Measurements from ENCODE around the gene SNTN. TPM values are rescaled to one million over a fixed set of nuclear protein-coding genes. Genes with fewer than 3 reads are reported as not detected.

SNTN gene
- total RNA-seq: not detected

GRCh38 chr3:63652066-63652725, at the start of gene SNTN:
Gene SNTN (plus strand): TSS chr3:63652675. CDS start chr3:63652688, 13 bp downstream.
- no peak within 1 kb of the TSS for H3K4me3 Mint-ChIP-seq

GRCh38 chr3:63607716-63608115, 44.8 kb upstream of the SNTN start:
- Mint-ChIP-seq H3K9me3 (ENCODE audit: low read depth) (no peaks in the 10 kb centered on the region), H3K36me3 (no peaks in the 10 kb centered on the region), H3K4me3 (no peak overlapping the region), H3K27me3 (no peaks in the 10 kb centered on the region), H3K27ac (no peak overlapping the region), H3K4me1 (no peaks in the 10 kb centered on the region)
- DNase-seq (no peak), ATAC-seq (no peak)
- CTCF ChIA-PET: no interaction called here

More at GRCh38 chr3:63652066-63652725, at the start of gene SNTN:
- ATAC-seq: no peak
- Mint-ChIP-seq H3K36me3 (no peaks in the 10 kb centered on the region), H3K4me1 (no peaks in the 10 kb centered on the region), H3K27ac (no peak within 1 kb of the TSS), H3K9me3 (ENCODE audit: low read depth) (no peaks in the 10 kb centered on the region), H3K27me3 (no peaks in the 10 kb centered on the region)
- CTCF ChIA-PET: no interaction called here
- DNase-seq: no peak

GRCh38 chr3:63609408-63609807, 43.1 kb upstream of the SNTN start:
- DNase-seq (no peak), ATAC-seq (no peak)
- H3K36me3 Mint-ChIP-seq: no peaks in the 10 kb centered on the region
- no peaks in the 10 kb centered on the region for H3K27me3 Mint-ChIP-seq
- no peaks in the 10 kb centered on the region for H3K9me3 Mint-ChIP-seq (ENCODE audit: low read depth)
- H3K27ac Mint-ChIP-seq: no peak overlapping the region
- H3K4me3 Mint-ChIP-seq: no peak overlapping the region
- CTCF ChIA-PET: no interaction called here
- H3K4me1 Mint-ChIP-seq: no peaks in the 10 kb centered on the region

GRCh38 chr3:63609834-63610233, 42.6 kb upstream of the SNTN start:
- H3K27ac Mint-ChIP-seq: no peak overlapping the region
- H3K4me1 Mint-ChIP-seq: no peaks in the 10 kb centered on the region
- no peak overlapping the region for H3K4me3 Mint-ChIP-seq
- DNase-seq (no peak), ATAC-seq (no peak)
- H3K9me3 Mint-ChIP-seq (ENCODE audit: low read depth): no peaks in the 10 kb centered on the region
- CTCF ChIA-PET: no interaction called here
- H3K27me3 Mint-ChIP-seq: no peaks in the 10 kb centered on the region
- H3K36me3 Mint-ChIP-seq: no peaks in the 10 kb centered on the region

- DNase-seq (no peak), ATAC-seq (no peak)
- H3K4me3 Mint-ChIP-seq: no peak overlapping the region
- CTCF ChIA-PET: no interaction called here
- H3K27me3 Mint-ChIP-seq: no peaks in the 10 kb centered on the region
- no peak overlapping the region for H3K27ac Mint-ChIP-seq
- no peaks in the 10 kb centered on the region for H3K36me3 Mint-ChIP-seq
- no peaks in the 10 kb centered on the region for H3K4me1 Mint-ChIP-seq
- H3K9me3 Mint-ChIP-seq (ENCODE audit: low read depth): no peaks in the 10 kb centered on the region
Measured at GRCh38 chr3:63611382-63611781, 41.1 kb upstream of the SNTN start.

GRCh38 chr3:63613561-63613960, 38.9 kb upstream of the SNTN start:
- Mint-ChIP-seq H3K27me3 (no peaks in the 10 kb centered on the region), H3K4me1 (no peaks in the 10 kb centered on the region), H3K9me3 (ENCODE audit: low read depth) (no peaks in the 10 kb centered on the region), H3K36me3 (no peaks in the 10 kb centered on the region), H3K4me3 (no peak overlapping the region), H3K27ac (no peak overlapping the region)
- ATAC-seq (no peak), DNase-seq (no peak)
- CTCF ChIA-PET: no interaction called here

GRCh38 chr3:63617391-63617790, 35.1 kb upstream of the SNTN start:
- CTCF ChIA-PET: no interaction called here
- DNase-seq: no peak

GRCh38 chr3:63624941-63625560, 27.4 kb upstream of the SNTN start:
- CTCF ChIA-PET: no interaction called here
- Mint-ChIP-seq H3K9me3 (ENCODE audit: low read depth) (peaks cover 4% of the 10 kb centered on the region), H3K4me3 (no peak overlapping the region), H3K27ac (no peak overlapping the region), H3K36me3 (no peaks in the 10 kb centered on the region), H3K4me1 (no peaks in the 10 kb centered on the region), H3K27me3 (no peaks in the 10 kb centered on the region)
- no peak for DNase-seq
- ATAC-seq: no peak

More at GRCh38 chr3:63617391-63617790, 35.1 kb upstream of the SNTN start:
- H3K4me1 Mint-ChIP-seq: no peaks in the 10 kb centered on the region
- ATAC-seq: no peak
- no peaks in the 10 kb centered on the region for H3K27me3 Mint-ChIP-seq
- H3K36me3 Mint-ChIP-seq: no peaks in the 10 kb centered on the region
- no peak overlapping the region for H3K4me3 Mint-ChIP-seq
- no peak overlapping the region for H3K27ac Mint-ChIP-seq
- peaks cover 4% of the 10 kb centered on the region for H3K9me3 Mint-ChIP-seq (ENCODE audit: low read depth)

- Mint-ChIP-seq H3K9me3 (ENCODE audit: low read depth) (no peaks in the 10 kb centered on the region), H3K27ac (no peak overlapping the region), H3K4me3 (no peak overlapping the region), H3K27me3 (no peaks in the 10 kb centered on the region), H3K36me3 (no peaks in the 10 kb centered on the region), H3K4me1 (no peaks in the 10 kb centered on the region)
- no peak for DNase-seq
- CTCF ChIA-PET: no interaction called here
- ATAC-seq: no peak
Measured at GRCh38 chr3:63631670-63632069, 20.8 kb upstream of the SNTN start.

GRCh38 chr3:63635186-63635585, 17.3 kb upstream of the SNTN start:
- Mint-ChIP-seq H3K4me1 (no peaks in the 10 kb centered on the region), H3K4me3 (no peak overlapping the region), H3K9me3 (ENCODE audit: low read depth) (no peaks in the 10 kb centered on the region), H3K36me3 (no peaks in the 10 kb centered on the region), H3K27ac (no peak overlapping the region), H3K27me3 (no peaks in the 10 kb centered on the region)
- ATAC-seq (no peak), DNase-seq (no peak)
- CTCF ChIA-PET: no interaction called here

GRCh38 chr3:63639806-63640205, 12.7 kb upstream of the SNTN start:
- no peaks in the 10 kb centered on the region for H3K27me3 Mint-ChIP-seq
- CTCF ChIA-PET: no interaction called here
- ATAC-seq (no peak), DNase-seq (no peak)
- H3K4me1 Mint-ChIP-seq: no peaks in the 10 kb centered on the region
- no peaks in the 10 kb centered on the region for H3K9me3 Mint-ChIP-seq (ENCODE audit: low read depth)
- H3K36me3 Mint-ChIP-seq: no peaks in the 10 kb centered on the region
- H3K4me3 Mint-ChIP-seq: no peak overlapping the region
- no peak overlapping the region for H3K27ac Mint-ChIP-seq

- ATAC-seq (no peak), DNase-seq (no peak)
- H3K36me3 Mint-ChIP-seq: no peaks in the 10 kb centered on the region
- H3K4me3 Mint-ChIP-seq: no peak overlapping the region
- no peaks in the 10 kb centered on the region for H3K27me3 Mint-ChIP-seq
- CTCF ChIA-PET: no interaction called here
- no peaks in the 10 kb centered on the region for H3K9me3 Mint-ChIP-seq (ENCODE audit: low read depth)
- H3K27ac Mint-ChIP-seq: no peak overlapping the region
- no peaks in the 10 kb centered on the region for H3K4me1 Mint-ChIP-seq
Measured at GRCh38 chr3:63642488-63642887, 10.0 kb upstream of the SNTN start.

GRCh38 chr3:63644212-63644797, 8.2 kb upstream of the SNTN start:
- Mint-ChIP-seq H3K27me3 (no peaks in the 10 kb centered on the region), H3K4me1 (no peaks in the 10 kb centered on the region), H3K36me3 (no peaks in the 10 kb centered on the region), H3K27ac (no peak overlapping the region), H3K9me3 (ENCODE audit: low read depth) (no peaks in the 10 kb centered on the region), H3K4me3 (no peak overlapping the region)
- no peak for DNase-seq
- CTCF ChIA-PET: interaction anchor here (0.7 kb wide), 1 partner anchor 1096 kb away, joined by 3 read pairs; no protein-coding TSS in a partner anchor
- ATAC-seq: no peak

Data from activated CD8-positive, alpha-beta memory T cell treated with anti-CD3 and anti-CD28 coated beads, Interleukin-2, amount 10 ng/mL, durations not matched to agents 7 days and 5 days (primary cell).